H1 (cell line): ENCODE data around the gene PREX1.

ENCODE experiments used
- EP300 ChIP-seq, 2 experiments: IDR thresholded peaks; 1 replicate in 1 of 2; 2 replicates in 1 of 2; pipeline ENCODE4 v1.6.1; 2011 to 2012; ENCODE audit warnings: low read depth in 2 of 2, low read length in 2 of 2, mild to moderate bottlenecking in 2 of 2, borderline replicate concordance in 1 of 2, inconsistent platforms in 1 of 2, moderate library complexity in 1 of 2
- POLR2A ChIP-seq, 2 experiments: IDR thresholded peaks; 1 replicate in 1 of 2; 2 replicates in 1 of 2; pipeline ENCODE4 v1.6.1; 2011; ENCODE audit warnings: low read depth in 2 of 2, low read length in 2 of 2, mild to moderate bottlenecking in 2 of 2; ENCODE audit errors: control extremely low read depth in 1 of 2
- SAP30 ChIP-seq: fragments of 300-600 bp; sonication (generic); IDR thresholded peaks from 2 replicates; pipeline ENCODE4 v1.7.1; 2012; ENCODE audit warnings: low read length, moderate library complexity, mild to moderate bottlenecking, inconsistent platforms; ENCODE audit not compliant: insufficient read depth, insufficient replicate concordance
- SIN3A ChIP-seq, 2 experiments: IDR thresholded peaks in 1 of 2; conservative IDR thresholded peaks in 1 of 2; 2 replicates each; pipeline ENCODE4 v1.6.1; 2011 to 2012; ENCODE audit warnings: low read length in 2 of 2, improper control_type of control experiment in 1 of 2, low read depth in 1 of 2, mild to moderate bottlenecking in 1 of 2
- TF ChIP-seq, protein P1 (sequence below), 3 experiments: IDR thresholded peaks; 1 replicate in 2 of 3; 2 replicates in 1 of 3; pipeline versions ENCODE4 v1.5.1 to v1.6.1; 2011; ENCODE audit warnings: low read length in 3 of 3, mild to moderate bottlenecking in 3 of 3, inconsistent platforms in 2 of 3, low read depth in 1 of 3, moderate library complexity in 1 of 3; ENCODE audit not compliant: insufficient read depth in 1 of 3; ENCODE audit errors: control extremely low read depth in 1 of 3

DNA sequence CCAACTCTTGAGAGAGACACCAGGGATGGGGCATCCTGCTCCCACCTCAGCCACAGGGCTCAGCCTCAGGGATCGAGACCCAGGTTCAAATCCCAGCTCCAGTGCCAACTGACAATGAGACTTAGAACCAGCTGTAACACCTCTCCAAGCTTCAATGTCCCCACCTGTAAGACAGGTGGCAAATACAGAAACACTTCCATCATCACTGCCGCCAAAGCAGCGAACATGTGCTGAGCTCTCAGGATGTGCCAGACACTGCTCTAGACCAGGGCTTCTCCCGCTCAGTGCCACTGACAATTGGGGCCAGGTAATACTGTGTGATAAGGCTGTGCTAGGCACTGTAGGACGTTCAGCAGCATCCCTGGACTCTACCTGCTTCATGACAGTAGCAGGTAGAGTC, 22.1 kb downstream of the PREX1 start:
- TF ChIP-seq, protein P1, sequence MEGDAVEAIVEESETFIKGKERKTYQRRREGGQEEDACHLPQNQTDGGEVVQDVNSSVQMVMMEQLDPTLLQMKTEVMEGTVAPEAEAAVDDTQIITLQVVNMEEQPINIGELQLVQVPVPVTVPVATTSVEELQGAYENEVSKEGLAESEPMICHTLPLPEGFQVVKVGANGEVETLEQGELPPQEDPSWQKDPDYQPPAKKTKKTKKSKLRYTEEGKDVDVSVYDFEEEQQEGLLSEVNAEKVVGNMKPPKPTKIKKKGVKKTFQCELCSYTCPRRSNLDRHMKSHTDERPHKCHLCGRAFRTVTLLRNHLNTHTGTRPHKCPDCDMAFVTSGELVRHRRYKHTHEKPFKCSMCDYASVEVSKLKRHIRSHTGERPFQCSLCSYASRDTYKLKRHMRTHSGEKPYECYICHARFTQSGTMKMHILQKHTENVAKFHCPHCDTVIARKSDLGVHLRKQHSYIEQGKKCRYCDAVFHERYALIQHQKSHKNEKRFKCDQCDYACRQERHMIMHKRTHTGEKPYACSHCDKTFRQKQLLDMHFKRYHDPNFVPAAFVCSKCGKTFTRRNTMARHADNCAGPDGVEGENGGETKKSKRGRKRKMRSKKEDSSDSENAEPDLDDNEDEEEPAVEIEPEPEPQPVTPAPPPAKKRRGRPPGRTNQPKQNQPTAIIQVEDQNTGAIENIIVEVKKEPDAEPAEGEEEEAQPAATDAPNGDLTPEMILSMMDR (IDR thresholded peaks at IDR 0.05; ENCODE audit: control extremely low read depth in 1 of 3, insufficient read depth in 1 of 3, low read depth in 1 of 3, low read length in 3 of 3), result no peak
- TF ChIP-seq POLR2A (IDR thresholded peaks at IDR 0.05; ENCODE audit: control extremely low read depth in 1 of 2, low read depth in 2 of 2, low read length in 2 of 2) (no peak), EP300 (IDR thresholded peaks at IDR 0.05; ENCODE audit: borderline replicate concordance in 1 of 2, low read depth in 2 of 2, low read length in 2 of 2) (no peak), SAP30 (no peak), SIN3A (conservative IDR thresholded peaks at IDR 0.05 in 1 of 2, IDR thresholded peaks at IDR 0.05 in 1 of 2; ENCODE audit: low read depth in 1 of 2, low read length in 2 of 2) (no peak)
